Stomach smooth muscle (tissue), 2 donors: ENCODE results near the gene CEP44.
"Not testable (repeated sequence)": the region's sequence is repeated elsewhere in the genome, so short reads cannot be mapped to it uniquely, and the experiment has no call there.

Source experiments
- H3K27ac ChIP-seq: one replicate; pipeline ENCODE4 v1.7.0; 2013; ENCODE audit warnings: mild to moderate bottlenecking, low read length, inconsistent platforms
- H3K27me3 ChIP-seq, 2 donors: one replicate each; pipeline ENCODE4 v1.7.0; 2013; ENCODE audit warnings: low read length in 2 of 2; ENCODE audit not compliant: insufficient read depth in 2 of 2, control insufficient read depth in 1 of 2
- H3K36me3 ChIP-seq, 2 donors: one replicate each; pipeline ENCODE4 v1.7.0; 2013; ENCODE audit warnings: low read length in 2 of 2; ENCODE audit not compliant: control insufficient read depth in 2 of 2, insufficient read depth in 2 of 2
- H3K4me1 ChIP-seq: one replicate; pipeline ENCODE4 v1.7.0; 2013; ENCODE audit warnings: low read length; ENCODE audit not compliant: control insufficient read depth, insufficient read depth
- H3K4me3 ChIP-seq, 2 donors: one replicate each; pipeline ENCODE4 v1.7.0; 2013; ENCODE audit warnings: low read length in 2 of 2
- H3K9ac ChIP-seq, 2 donors: one replicate each; pipeline ENCODE4 v1.7.0; 2013; ENCODE audit warnings: low read length in 2 of 2, mild to moderate bottlenecking in 1 of 2
- H3K9me3 ChIP-seq, 2 donors: one replicate each; pipeline ENCODE4 v1.7.0; 2013; ENCODE audit warnings: low read length in 2 of 2; ENCODE audit not compliant: control insufficient read depth in 2 of 2
- donor health status: healthy.
- donor health status: Pancreatic carcinoma.

Gene CEP44

GRCh38 chr4:174277433-174277832 lies 6.3 kb upstream of the CEP44 start:
- H3K27me3 ChIP-seq, result no peaks in the 10 kb centered on the region
- no peaks in the 10 kb centered on the region for H3K4me1 ChIP-seq

DNA sequence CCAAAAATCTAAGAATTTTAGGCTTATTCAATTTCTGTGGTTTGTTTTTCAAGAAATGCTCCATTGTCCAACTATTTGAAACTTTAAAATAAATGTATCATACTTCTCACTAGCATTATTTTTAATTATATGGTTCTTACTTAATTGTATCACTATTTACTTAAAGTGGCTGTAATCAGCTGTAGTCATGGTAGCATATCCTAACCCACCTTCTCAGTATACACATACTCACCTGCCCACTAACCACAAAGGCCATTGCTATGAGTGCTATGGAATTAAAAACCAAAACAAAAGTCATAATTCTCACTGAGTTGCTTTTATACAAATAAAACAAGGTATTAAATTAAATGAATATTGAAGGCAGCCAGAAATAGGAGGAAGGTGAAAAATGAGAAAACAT lies 5.2 kb upstream of the CEP44 start:
- no peaks in the 10 kb centered on the region for H3K27me3 ChIP-seq
- no peaks in the 10 kb centered on the region for H3K4me1 ChIP-seq
- H3K9ac ChIP-seq, result no peak overlapping the region
- no peak overlapping the region for H3K27ac ChIP-seq
- no peak overlapping the region for H3K4me3 ChIP-seq
- H3K9me3 ChIP-seq, result no peaks in the 10 kb centered on the region
- no peaks in the 10 kb centered on the region for H3K36me3 ChIP-seq

More at GRCh38 chr4:174277433-174277832, 6.3 kb upstream of the CEP44 start:
- Histone ChIP-seq H3K9me3 (no peaks in the 10 kb centered on the region), H3K36me3 (no peaks in the 10 kb centered on the region), H3K4me3 (no peak overlapping the region), H3K27ac (no peak overlapping the region), H3K9ac (no peak overlapping the region)

- no peaks in the 10 kb centered on the region for H3K9me3 ChIP-seq
- no peaks in the 10 kb centered on the region for H3K27me3 ChIP-seq
- H3K36me3 ChIP-seq, result no peaks in the 10 kb centered on the region
- H3K27ac ChIP-seq, result no peak overlapping the region
- no peak overlapping the region for H3K4me3 ChIP-seq
- H3K4me1 ChIP-seq, result no peaks in the 10 kb centered on the region
- H3K9ac ChIP-seq, result no peak overlapping the region
These were observed 4.1 kb upstream of the CEP44 start for GRCh38 chr4:174279433-174280155.

- peak overlapping the region in 1 of 2 donors; percentile 24 for H3K4me3 ChIP-seq
These were observed 2.5 kb upstream of the CEP44 start for GRCh38 chr4:174281182-174281737.

DNA sequence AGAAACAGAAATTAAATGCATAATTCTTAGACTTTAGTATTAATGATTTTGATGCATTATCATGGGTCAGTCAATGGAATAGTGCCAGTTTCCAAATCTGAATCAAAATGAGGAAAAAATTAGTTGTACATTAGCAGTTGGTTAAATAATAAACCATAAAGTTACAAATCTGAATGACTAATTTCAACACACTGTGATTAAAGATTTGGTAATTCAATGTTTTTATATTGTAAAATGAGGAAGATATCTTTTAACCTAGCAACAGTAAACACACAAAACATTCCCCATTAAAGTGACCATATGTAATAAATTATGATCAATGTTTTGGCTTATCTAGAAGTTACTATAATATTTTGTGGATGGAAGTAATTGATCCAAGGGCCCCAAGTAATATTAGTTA lies 1.8 kb upstream of the CEP44 start:
- Histone ChIP-seq H3K4me3 (peak overlapping the region; percentile 92 to 100), H3K27ac (no peak overlapping the region), H3K36me3 (no peaks in the 10 kb centered on the region), H3K9ac (peak overlapping the region in 1 of 2 donors; percentile 99), H3K27me3 (no peaks in the 10 kb centered on the region), H3K9me3 (no peaks in the 10 kb centered on the region), H3K4me1 (no peaks in the 10 kb centered on the region)

More at GRCh38 chr4:174281182-174281737, 2.5 kb upstream of the CEP44 start:
- H3K9ac ChIP-seq, result no peak overlapping the region
- no peaks in the 10 kb centered on the region for H3K27me3 ChIP-seq
- H3K36me3 ChIP-seq, result no peaks in the 10 kb centered on the region
- no peak overlapping the region for H3K27ac ChIP-seq
- H3K4me1 ChIP-seq, result no peaks in the 10 kb centered on the region
- no peaks in the 10 kb centered on the region for H3K9me3 ChIP-seq

DNA sequence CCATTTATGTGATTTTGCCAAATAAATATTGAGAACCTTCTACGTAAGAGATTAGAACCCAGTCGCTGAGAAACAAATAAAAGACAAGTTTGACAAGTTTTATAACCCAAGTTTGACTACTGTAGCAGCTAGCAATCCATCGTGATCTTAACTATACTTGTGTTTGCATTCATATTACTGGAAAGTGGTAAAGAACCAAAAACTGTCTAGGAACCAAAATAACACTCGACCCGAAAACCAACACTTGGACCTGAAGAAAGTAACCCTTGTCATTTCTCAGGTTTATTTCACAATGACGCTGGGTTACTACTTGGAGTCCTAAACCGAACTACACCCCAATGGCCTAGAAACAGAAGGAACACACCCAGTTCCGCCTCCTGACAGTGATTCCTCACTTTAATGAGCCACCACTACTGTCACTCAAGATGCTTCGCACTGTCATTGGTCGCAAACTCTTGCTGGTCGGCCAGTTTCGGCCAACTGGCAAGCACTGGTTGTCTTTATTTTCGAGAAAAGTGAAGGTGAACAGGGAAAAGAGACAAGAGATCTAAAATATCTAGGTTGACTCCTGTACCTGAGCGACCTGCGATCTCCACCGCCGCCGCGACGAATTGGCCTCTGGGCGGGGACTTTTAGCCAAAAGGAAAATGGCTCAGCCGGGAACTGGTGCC lies 740 bp upstream of the CEP44 start:
- Histone ChIP-seq H3K27me3 (no peaks in the 10 kb centered on the region), H3K4me1 (no peaks in the 10 kb centered on the region), H3K27ac (peak overlapping the region; percentile 98), H3K9me3 (no peaks in the 10 kb centered on the region), H3K36me3 (no peaks in the 10 kb centered on the region), H3K9ac (peak overlapping the region; percentile 99), H3K4me3 (peak overlapping the region; percentile 92 to 100)

DNA sequence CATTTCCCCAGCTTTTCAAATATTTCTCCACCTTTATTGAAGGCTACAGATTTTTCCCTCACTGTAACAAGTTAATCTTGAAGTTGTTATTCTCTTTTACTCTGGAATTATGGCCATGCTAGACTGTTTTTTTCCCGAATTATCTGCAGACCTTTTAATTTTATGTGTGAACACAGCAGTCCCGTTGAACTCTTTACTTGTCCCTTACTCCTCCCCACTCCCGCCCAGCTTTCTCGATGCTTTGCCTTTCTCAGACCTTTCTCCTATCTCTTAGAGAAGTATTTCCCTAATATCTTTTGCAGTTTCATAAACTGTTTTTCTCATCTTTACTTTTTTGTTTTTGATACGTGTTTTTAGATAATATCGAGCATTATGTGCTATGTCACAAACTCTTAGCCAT lies 776 bp downstream of the CEP44 start:
- peak overlapping the region; percentile 92 to 100 for H3K4me3 ChIP-seq
- no peaks in the 10 kb centered on the region for H3K27me3 ChIP-seq
- peak overlapping the region; percentile 98 for H3K27ac ChIP-seq
- peak overlapping the region; percentile 99 for H3K9ac ChIP-seq
- H3K9me3 ChIP-seq, result no peaks in the 10 kb centered on the region
- H3K4me1 ChIP-seq, result no peaks in the 10 kb centered on the region
- H3K36me3 ChIP-seq, result no peaks in the 10 kb centered on the region

- Histone ChIP-seq H3K27me3 (no peaks in the 10 kb centered on the region), H3K4me1 (no peaks in the 10 kb centered on the region), H3K27ac (no peak overlapping the region), H3K9me3 (peaks cover 0 to 1% of the 10 kb centered on the region in 2 donors), H3K36me3 (peaks cover 0 to under 1% of the 10 kb centered on the region in 2 donors), H3K4me3 (no peak overlapping the region), H3K9ac (no peak overlapping the region)
These were observed 3.2 kb downstream of the CEP44 start for GRCh38 chr4:174286870-174287269.

DNA sequence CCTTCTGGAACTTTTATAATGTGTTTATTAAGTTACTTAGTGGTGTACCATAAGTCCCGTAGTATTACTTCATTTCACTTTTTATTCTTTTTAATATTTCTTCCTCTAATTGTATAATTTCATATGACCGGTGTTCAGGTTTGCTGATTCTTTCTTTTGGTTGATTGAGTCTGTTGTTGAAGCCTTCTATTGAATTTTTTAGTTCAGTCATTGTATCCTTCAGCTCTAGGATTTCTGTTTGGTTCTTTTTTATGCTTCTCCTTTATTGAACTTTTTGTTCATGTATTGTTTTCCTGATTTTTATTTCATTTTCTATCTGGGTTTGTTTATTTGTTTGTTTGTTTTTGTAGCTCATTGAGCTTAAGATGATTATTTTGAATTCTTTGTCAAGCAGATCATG lies 8.8 kb downstream of the CEP44 start:
- Histone ChIP-seq H3K9me3 (peaks cover 4 to 13% of the 10 kb centered on the region in 2 donors), H3K36me3 (peaks cover 3 to 4% of the 10 kb centered on the region in 2 donors), H3K4me1 (no peaks in the 10 kb centered on the region), H3K27me3 (no peaks in the 10 kb centered on the region), H3K9ac (no peak overlapping the region), H3K4me3 (no peak overlapping the region), H3K27ac (no peak overlapping the region)

DNA sequence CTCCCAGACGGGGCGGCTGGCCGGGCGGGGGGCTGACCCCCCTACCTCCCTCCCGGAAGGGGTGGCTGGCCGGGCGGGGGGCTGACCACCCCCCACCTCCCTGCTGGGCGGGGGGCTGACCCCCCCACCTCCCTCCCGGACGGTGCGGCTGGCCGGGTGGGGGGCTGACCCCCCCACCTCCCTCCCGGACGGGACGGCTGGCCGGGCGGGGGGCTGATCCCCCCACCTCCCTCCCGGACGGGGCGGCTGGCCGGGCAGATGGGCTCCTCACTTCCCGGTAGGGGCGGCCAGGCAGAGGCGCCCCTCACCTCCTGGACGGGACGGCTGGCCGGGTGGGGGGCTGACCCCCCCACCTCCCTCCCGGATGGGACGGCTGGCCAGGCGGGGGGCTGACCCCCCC lies 10.9 kb downstream of the CEP44 start:
- H3K4me3 ChIP-seq, H3K4me1 ChIP-seq, H3K36me3 ChIP-seq, H3K27me3 ChIP-seq, H3K27ac ChIP-seq, H3K9ac ChIP-seq: not testable (repeated sequence)
- H3K9me3 ChIP-seq, result peaks cover 4 to 13% of the 10 kb centered on the region in 2 donors

DNA sequence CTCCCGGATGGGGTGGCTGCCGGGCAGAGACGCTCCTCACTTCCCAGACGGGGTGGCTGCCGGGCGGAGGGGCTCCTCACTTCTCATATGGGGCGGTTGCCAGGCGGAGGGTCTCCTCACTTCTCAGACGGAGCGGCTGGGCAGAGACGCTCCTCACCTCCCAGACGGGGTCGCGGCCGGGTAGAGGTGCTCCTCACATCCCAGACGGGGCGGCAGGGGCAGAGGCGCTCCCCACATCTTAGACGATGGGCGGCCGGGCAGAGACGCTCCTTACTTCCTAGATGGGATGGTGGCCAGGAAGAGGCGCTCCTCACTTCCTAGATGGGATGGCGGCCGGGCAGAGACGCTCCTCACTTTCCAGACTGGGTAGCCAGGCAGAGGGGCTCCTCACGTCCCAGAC lies 11.4 kb downstream of the CEP44 start:
- H3K9me3 ChIP-seq, result peaks cover 4 to 13% of the 10 kb centered on the region in 2 donors
- H3K27me3 ChIP-seq, H3K9ac ChIP-seq, H3K36me3 ChIP-seq, H3K4me1 ChIP-seq, H3K27ac ChIP-seq, H3K4me3 ChIP-seq: not testable (repeated sequence)
